GM12891 (cell line): ENCODE measurements around the gene MED13L.

Experiments
- DNase-seq: peaks from one replicate; pipeline ENCODE4 v3.0.0; 2011; ENCODE audit warnings: low spot score; ENCODE audit not compliant: insufficient read length
- FAIRE-seq: peaks from 2 replicates; lab custom pipeline; 2011; peaks lifted over from hg19 to GRCh38; lab: Jason Lieb, UNC
- PAX5 ChIP-seq: IDR thresholded peaks from 2 replicates; pipeline ENCODE4 v1.6.1; 2011; ENCODE audit warnings: low read length, moderate library complexity, mild to moderate bottlenecking; ENCODE audit not compliant: insufficient read depth, severe bottlenecking
- POLR2A ChIP-seq: IDR thresholded peaks from 2 replicates; pipeline ENCODE4 v1.6.1; 2011; ENCODE audit warnings: low read depth, low read length, control low read depth
- POLR2AphosphoS5 ChIP-seq: IDR thresholded peaks from 2 replicates; pipeline ENCODE4 v1.6.1; 2011; ENCODE audit warnings: low read depth, low read length, control low read depth
- POU2F2 ChIP-seq: IDR thresholded peaks from 2 replicates; pipeline ENCODE4 v1.6.1; 2011; ENCODE audit warnings: low read depth, mild to moderate bottlenecking, control low read depth, low read length, moderate library complexity
- SPI1 ChIP-seq: IDR thresholded peaks from 2 replicates; pipeline ENCODE4 v1.6.1; 2011; ENCODE audit warnings: low read depth, low read length, control low read depth
- TAF1 ChIP-seq: IDR thresholded peaks from 2 replicates; pipeline ENCODE4 v1.6.1; 2011; ENCODE audit warnings: low read depth, low read length, control low read depth

Gene MED13L

GRCh38 chr12:116282371-116283286 lies 5.1 kb upstream of the MED13L start:
- DNase-seq (no peak), FAIRE-seq (no peak)
- no peak for TF ChIP-seq POU2F2
- TF ChIP-seq PAX5: no peak
- 0 out of 2 replicates have a peak, but pooled peaks have one; percentile 11 for TF ChIP-seq SPI1

- FAIRE-seq: no peak
- TF ChIP-seq POLR2A: no peak
- TF ChIP-seq SPI1: no peak
- TF ChIP-seq POLR2AphosphoS5: no peak
- no peak for TF ChIP-seq POU2F2
- TF ChIP-seq PAX5: no peak
- TF ChIP-seq TAF1: no peak
- no peak for DNase-seq
Observed at GRCh38 chr12:116280595-116281290, 3.2 kb upstream of the MED13L start.

GRCh38 chr12:116278667-116279066 lies 1.2 kb upstream of the MED13L start:
- no peak for TF ChIP-seq PAX5
- TF ChIP-seq POLR2A: no peak
- no peak for TF ChIP-seq TAF1
- no peak for TF ChIP-seq POLR2AphosphoS5
- no peak for TF ChIP-seq POU2F2
- no peak for TF ChIP-seq SPI1
- DNase-seq (no peak), FAIRE-seq (no peak)

- DNase-seq: no peak
- TF ChIP-seq TAF1: no peak
- TF ChIP-seq POU2F2: no peak
- no peak for FAIRE-seq
Observed at GRCh38 chr12:116278279-116278626, 760 bp upstream of the MED13L start.

GRCh38 chr12:116276652-116277466 lies 634 bp downstream of the MED13L start:
- TF ChIP-seq POLR2AphosphoS5 (no peak), SPI1 (no peak), TAF1 (no peak), POU2F2 (no peak), POLR2A (no peak), PAX5 (no peak)
- FAIRE-seq: no peak
- DNase-seq: peak; percentile 43

- no peak for TF ChIP-seq POLR2A
- no peak for TF ChIP-seq TAF1
- no peak for DNase-seq
- FAIRE-seq: no peak
Observed at GRCh38 chr12:116274551-116275375, 2.7 kb downstream of the MED13L start.

- FAIRE-seq (no peak), DNase-seq (no peak)
- no peak for TF ChIP-seq TAF1
- no peak for TF ChIP-seq SPI1
- TF ChIP-seq POU2F2: no peak
- no peak for TF ChIP-seq POLR2AphosphoS5
- TF ChIP-seq POLR2A: no peak
- TF ChIP-seq PAX5: no peak
Observed at GRCh38 chr12:116273813-116274550, 3.5 kb downstream of the MED13L start.

- no peak for DNase-seq
- FAIRE-seq: no peak
- TF ChIP-seq POLR2AphosphoS5: no peak
- no peak for TF ChIP-seq SPI1
- TF ChIP-seq TAF1: no peak
- no peak for TF ChIP-seq POU2F2
- TF ChIP-seq POLR2A: no peak
- TF ChIP-seq PAX5: no peak
Observed at GRCh38 chr12:116267948-116268347, 9.5 kb downstream of the MED13L start.
